ENCODE measurements around the gene CBX7.

Gene CBX7

GRCh38 chr22:39123751-39124581 is 28.5 kb downstream of the CBX7 start:
- Histone ChIP-seq H3K79me2 (ENCODE audit: insufficient read depth, low read depth) (no peaks in the 10 kb centered on the region), H3K4me2 (no peak overlapping the region), H3K9ac (no peak overlapping the region), H3K27ac (no peak overlapping the region), H3K4me1 (ENCODE audit: low read depth, poor library complexity, severe bottlenecking) (peaks cover 16% of the 10 kb centered on the region), H4K20me1 (ENCODE audit: insufficient read depth) (no peaks in the 10 kb centered on the region), H2AFZ (ENCODE audit: low read depth) (no peak overlapping the region), H3K4me3 (IDR thresholded peaks at IDR 0.05; ENCODE audit: insufficient read depth, low read depth, low read length) (no peak overlapping the region), H3K27me3 (ENCODE audit: insufficient read depth, low read depth) (no peaks in the 10 kb centered on the region), H3K36me3 (ENCODE audit: insufficient read depth) (no peaks in the 10 kb centered on the region)
- TF ChIP-seq CTCF (conservative IDR thresholded peaks at IDR 0.05; ENCODE audit: low read depth, low read length), result no peak

DNA sequence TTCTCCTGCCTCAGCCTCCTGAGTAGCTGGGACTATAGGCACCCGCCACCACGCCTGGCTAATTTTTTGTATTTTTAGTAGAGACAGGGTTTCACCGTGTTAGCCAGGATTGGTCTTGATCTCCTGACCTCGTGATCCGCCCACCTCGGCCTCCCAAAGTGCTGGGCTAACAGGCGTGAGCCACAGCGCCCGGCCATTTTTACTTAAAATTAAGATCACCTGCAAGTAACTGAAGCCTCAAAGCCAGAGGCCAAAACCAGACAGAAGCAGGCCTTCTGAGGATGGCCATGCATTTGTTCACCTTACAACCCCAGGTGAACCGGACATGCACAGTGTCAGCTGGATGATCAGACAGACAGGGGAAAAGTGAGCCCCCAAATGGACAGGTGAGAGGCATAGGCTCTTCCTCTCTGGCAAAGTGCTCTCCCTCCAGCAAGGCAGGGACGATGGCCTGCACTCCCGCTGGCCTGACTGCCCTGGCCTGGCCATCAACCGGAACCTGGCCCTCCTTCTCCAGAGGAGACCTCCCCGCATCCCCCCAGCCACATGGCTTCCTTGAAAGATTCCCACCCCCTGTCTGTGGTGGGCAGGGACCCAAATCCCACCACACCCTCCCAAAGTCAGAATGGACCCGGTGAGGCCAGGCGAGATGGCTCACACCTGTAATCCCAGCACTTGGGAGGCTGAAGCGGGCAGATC is 29.6 kb downstream of the CBX7 start:
- no peaks in the 10 kb centered on the region for H3K79me2 ChIP-seq (ENCODE audit: insufficient read depth, low read depth)
- no peak overlapping the region for H3K9ac ChIP-seq
- H3K4me1 ChIP-seq (ENCODE audit: low read depth, poor library complexity, severe bottlenecking), result peaks cover 8% of the 10 kb centered on the region
- H4K20me1 ChIP-seq (ENCODE audit: insufficient read depth), result no peaks in the 10 kb centered on the region
- H3K4me3 ChIP-seq (IDR thresholded peaks at IDR 0.05; ENCODE audit: insufficient read depth, low read depth, low read length), result no peak overlapping the region
- no peak overlapping the region for H3K4me2 ChIP-seq
- no peak overlapping the region for H3K27ac ChIP-seq
- no peaks in the 10 kb centered on the region for H3K27me3 ChIP-seq (ENCODE audit: insufficient read depth, low read depth)
- TF ChIP-seq CTCF (conservative IDR thresholded peaks at IDR 0.05; ENCODE audit: low read depth, low read length), result no peak
- H3K36me3 ChIP-seq (ENCODE audit: insufficient read depth), result no peaks in the 10 kb centered on the region
- no peak overlapping the region for H2AFZ ChIP-seq (ENCODE audit: low read depth)

- TF ChIP-seq CTCF (conservative IDR thresholded peaks at IDR 0.05; ENCODE audit: low read depth, low read length), result no peak
- Histone ChIP-seq H4K20me1 (ENCODE audit: insufficient read depth) (no peaks in the 10 kb centered on the region), H3K4me2 (no peak overlapping the region), H3K4me1 (ENCODE audit: low read depth, poor library complexity, severe bottlenecking) (peaks cover 8% of the 10 kb centered on the region), H3K79me2 (ENCODE audit: insufficient read depth, low read depth) (no peaks in the 10 kb centered on the region), H3K27ac (no peak overlapping the region), H3K4me3 (IDR thresholded peaks at IDR 0.05; ENCODE audit: insufficient read depth, low read depth, low read length) (no peak overlapping the region), H3K9ac (no peak overlapping the region), H2AFZ (ENCODE audit: low read depth) (no peak overlapping the region), H3K27me3 (ENCODE audit: insufficient read depth, low read depth) (no peaks in the 10 kb centered on the region), H3K36me3 (ENCODE audit: insufficient read depth) (no peaks in the 10 kb centered on the region)
Observed at GRCh38 chr22:39120983-39121382, 31.5 kb downstream of the CBX7 start.

- Histone ChIP-seq H3K79me2 (ENCODE audit: insufficient read depth, low read depth) (no peaks in the 10 kb centered on the region), H4K20me1 (ENCODE audit: insufficient read depth) (no peaks in the 10 kb centered on the region), H3K27me3 (ENCODE audit: insufficient read depth, low read depth) (no peaks in the 10 kb centered on the region), H3K4me2 (no peak overlapping the region), H3K9ac (no peak overlapping the region), H3K27ac (no peak overlapping the region), H3K4me1 (ENCODE audit: low read depth, poor library complexity, severe bottlenecking) (peaks cover 17% of the 10 kb centered on the region), H2AFZ (ENCODE audit: low read depth) (no peak overlapping the region), H3K4me3 (IDR thresholded peaks at IDR 0.05; ENCODE audit: insufficient read depth, low read depth, low read length) (no peak overlapping the region), H3K36me3 (ENCODE audit: insufficient read depth) (no peaks in the 10 kb centered on the region)
- peak; percentile 59 for TF ChIP-seq CTCF (conservative IDR thresholded peaks at IDR 0.05; ENCODE audit: low read depth, low read length)
Observed at GRCh38 chr22:39117585-39118191, 34.8 kb downstream of the CBX7 start.
